HCT116 (cell line): ENCODE results near the gene GABRP. TPM values are rescaled to one million over a fixed set of nuclear protein-coding genes. Genes with fewer than 3 reads are reported as not detected.

Experiments
- ATAC-seq: fragments of 200-7000 bp; cut with Tn5 transposase; 2 replicates; pipeline ENCODE4 v1.9.1; 2020; ENCODE audit warnings: mild to moderate bottlenecking, moderate library complexity
- BruUV-seq: library from RNA; stranded (reverse); fragments of 400-500 nt; replicated peaks from 2 replicates; lab custom pipeline; 2021; lab: Mats Ljungman, UMichigan
- CTCF ChIA-PET: fragments of 300-600 bp; sonication (Branson Sonifier 250); formaldehyde crosslinking; loops from one replicate; lab custom pipeline; 2021; ENCODE audit warnings: antibody characterized with exemption; lab: Charles Lee
- POLR2A ChIA-PET: fragments of 300-600, 350-600 bp; sonication (Branson Sonifier 250); formaldehyde crosslinking; loops from one replicate; lab custom pipeline; 2021; ENCODE audit warnings: antibody characterized with exemption; lab: Charles Lee
- RAD21 ChIA-PET, 2 experiments: fragments of 300-600 bp; sonication (Branson Sonifier 250); formaldehyde crosslinking; loops; one replicate each; lab custom pipeline; 2023; ENCODE audit warnings: low total read pairs in 2 of 2; ENCODE audit not compliant: uncharacterized antibody in 2 of 2, unreplicated experiment in 2 of 2, low non-redundant PET in 1 of 2; lab: Charles Lee
- DNase-seq: peaks from one replicate; pipeline ENCODE4 v3.0.0-alpha.2; 2010; ENCODE audit warnings: low read depth, low spot score
- H2AFZ ChIP-seq: fragments of 200-600 bp; shearing (Covaris generic), sonication (generic); 2 replicates; pipeline ENCODE4 v1.6.1; 2017; ENCODE audit warnings: low read depth, mixed run types, mixed read lengths, antibody characterized with exemption, low read length; ENCODE audit not compliant: poor library complexity, severe bottlenecking
- H3K27ac ChIP-seq: 2 replicates; pipeline ENCODE4 v1.5.1; 2012; ENCODE audit warnings: low read depth, low read length
- H3K27me3 ChIP-seq: fragments of 200-600 bp; sonication (generic); 2 replicates; pipeline ENCODE4 v1.6.1; 2016; ENCODE audit warnings: mixed run types, low read length, mixed read lengths; ENCODE audit not compliant: insufficient read depth
- H3K36me3 ChIP-seq, 2 experiments: fragments of 200-500 bp in 1 of 2; fragments of 200-600 bp in 1 of 2; sonication (Bioruptor generic) in 1 of 2; sonication (generic) in 1 of 2; 2 replicates each; pipeline versions ENCODE4 v1.5.1 to v1.6.1; 2014 to 2016; ENCODE audit warnings: low read length in 2 of 2, inconsistent platforms in 1 of 2, mixed read lengths in 1 of 2, mixed run types in 1 of 2; ENCODE audit not compliant: insufficient read depth in 2 of 2, control insufficient read depth in 1 of 2
- H3K4me1 ChIP-seq, 2 experiments: fragments of 200-600 bp in 1 of 2; sonication (generic) in 1 of 2; 2 replicates each; pipeline versions ENCODE4 v1.5.1 to v1.6.1; 2012 to 2017; ENCODE audit warnings: low read length in 2 of 2, inconsistent platforms in 1 of 2, mild to moderate bottlenecking in 1 of 2, mixed read lengths in 1 of 2, mixed run types in 1 of 2, moderate library complexity in 1 of 2; ENCODE audit not compliant: insufficient read depth in 2 of 2, control insufficient read depth in 1 of 2
- H3K4me2 ChIP-seq: fragments of 200-600 bp; sonication (generic); 2 replicates; pipeline ENCODE4 v1.6.1; 2017; ENCODE audit warnings: mixed run types, low read length, mixed read lengths
- H3K4me3 ChIP-seq, 2 experiments: fragments of 200-600 bp in 1 of 2; sonication (generic) in 1 of 2; replicated peaks in 1 of 2; 2 replicates each; pipeline ENCODE4 v1.5.1; 2011 to 2016; ENCODE audit warnings: low read length in 2 of 2, control low read depth in 1 of 2, low read depth in 1 of 2, mild to moderate bottlenecking in 1 of 2, mixed read lengths in 1 of 2, mixed run types in 1 of 2
- H3K79me2 ChIP-seq: fragments of 200-600 bp; sonication (generic); 2 replicates; pipeline ENCODE4 v1.6.1; 2017; ENCODE audit warnings: mild to moderate bottlenecking, mixed run types, low read length, moderate library complexity, mixed read lengths; ENCODE audit not compliant: insufficient read depth
- H3K9ac ChIP-seq: fragments of 200-600 bp; sonication (generic); 2 replicates; pipeline ENCODE4 v1.6.1; 2016; ENCODE audit warnings: low read length, mixed read lengths
- H3K9me2 ChIP-seq: fragments of 200-600 bp; sonication (generic), shearing (Covaris generic); 2 replicates; pipeline ENCODE4 v1.6.1; 2017; ENCODE audit warnings: mixed run types, mild to moderate bottlenecking, moderate library complexity; ENCODE audit not compliant: insufficient read depth
- H3K9me3 ChIP-seq, 2 experiments: fragments of 200-500 bp in 1 of 2; fragments of 200-600 bp in 1 of 2; sonication (Bioruptor generic) in 1 of 2; sonication (generic) in 1 of 2; 2 replicates each; pipeline ENCODE4 v1.6.1; 2014 to 2017; ENCODE audit warnings: low read length in 2 of 2, mixed read lengths in 2 of 2, inconsistent platforms in 1 of 2, low read depth in 1 of 2, mild to moderate bottlenecking in 1 of 2, mixed run types in 1 of 2, moderate library complexity in 1 of 2; ENCODE audit not compliant: control insufficient read depth in 1 of 2, insufficient read depth in 1 of 2
- H4K20me1 ChIP-seq: fragments of 200-600 bp; sonication (generic), shearing (Covaris generic); 2 replicates; pipeline ENCODE4 v1.6.1; 2017; ENCODE audit warnings: mixed run types, mild to moderate bottlenecking, moderate library complexity; ENCODE audit not compliant: insufficient read depth
- CBX3 ChIP-seq: IDR thresholded peaks from 2 replicates; pipeline ENCODE4 v1.6.1; 2012; ENCODE audit warnings: low read depth
- CEBPB ChIP-seq: IDR thresholded peaks from 2 replicates; pipeline ENCODE4 v1.6.1; 2012; ENCODE audit warnings: low read depth
- EGR1 ChIP-seq: IDR thresholded peaks from 2 replicates; pipeline ENCODE4 v1.6.1; 2012; ENCODE audit warnings: low read depth
- ELF1 ChIP-seq: IDR thresholded peaks from 2 replicates; pipeline ENCODE4 v1.6.1; 2012; ENCODE audit warnings: low read depth, borderline replicate concordance
- EZH2 ChIP-seq: fragments of 200-600 bp; sonication (generic); IDR thresholded peaks from 2 replicates; pipeline ENCODE4 v1.6.1; 2017; ENCODE audit warnings: antibody characterized with exemption, mixed run types
- EZH2phosphoT487 ChIP-seq: fragments of 200-600 bp; IDR thresholded peaks from 2 replicates; pipeline ENCODE4 v1.6.1; 2018; ENCODE audit warnings: antibody characterized with exemption, borderline replicate concordance
- FOSL1 ChIP-seq: IDR thresholded peaks from 2 replicates; pipeline ENCODE4 v1.6.1; 2012; ENCODE audit warnings: low read depth
- JUND ChIP-seq: IDR thresholded peaks from 2 replicates; pipeline ENCODE4 v1.6.1; 2012
- POLR2A ChIP-seq: IDR thresholded peaks from 2 replicates; pipeline ENCODE4 v1.7.0; 2011; ENCODE audit warnings: borderline replicate concordance; ENCODE audit not compliant: insufficient read depth, insufficient read length; ENCODE audit errors: extremely low read depth
- RAD21 ChIP-seq: IDR thresholded peaks from 2 replicates; pipeline ENCODE4 v1.6.1; 2012; ENCODE audit warnings: low read depth, mild to moderate bottlenecking
- SIN3A ChIP-seq: IDR thresholded peaks from 2 replicates; pipeline ENCODE4 v1.6.1; 2012; ENCODE audit warnings: low read depth
- SRF ChIP-seq: IDR thresholded peaks from 2 replicates; pipeline ENCODE4 v1.6.1; 2012; ENCODE audit warnings: low read depth
- ZFX ChIP-seq: fragments of 450-650 bp; IDR thresholded peaks from 2 replicates; pipeline ENCODE4 v1.6.1; 2017
- ZNF274 ChIP-seq: fragments of 200-500 bp; sonication (Bioruptor generic); IDR thresholded peaks from 2 replicates; pipeline ENCODE4 v1.6.1; 2014; ENCODE audit warnings: mild to moderate bottlenecking, low read depth, low read length, inconsistent platforms
- intact Hi-C: fragments of 100-400 bp; cut with micrococcal nuclease; formaldehyde crosslinking; loops from 2 replicates; pipeline ENCODE4 v1.10.0; 2022
- total RNA-seq: library from RNA; stranded (reverse); gene quantifications from one replicate; pipeline ENCODE4 v1.2.1, GENCODE V29; 2021; ENCODE audit not compliant: unreplicated experiment
- TF ChIP-seq, protein P1 (sequence below): IDR thresholded peaks from 2 replicates; pipeline ENCODE4 v1.6.1; 2012
- TF ChIP-seq, protein P2 (sequence below): IDR thresholded peaks from 2 replicates; pipeline ENCODE4 v1.6.1; 2012
- TF ChIP-seq, protein P3 (sequence below): IDR thresholded peaks from 2 replicates; pipeline ENCODE4 v1.6.1; 2011; ENCODE audit warnings: mild to moderate bottlenecking, low read length, moderate library complexity; ENCODE audit not compliant: insufficient replicate concordance; ENCODE audit errors: extremely low read depth
- TF ChIP-seq, protein P4 (sequence below): IDR thresholded peaks from 2 replicates; pipeline ENCODE4 v1.6.1; 2012; ENCODE audit warnings: low read depth

Gene GABRP
- total RNA-seq, 1 experiment from 2014 or later: not detected

DNA sequence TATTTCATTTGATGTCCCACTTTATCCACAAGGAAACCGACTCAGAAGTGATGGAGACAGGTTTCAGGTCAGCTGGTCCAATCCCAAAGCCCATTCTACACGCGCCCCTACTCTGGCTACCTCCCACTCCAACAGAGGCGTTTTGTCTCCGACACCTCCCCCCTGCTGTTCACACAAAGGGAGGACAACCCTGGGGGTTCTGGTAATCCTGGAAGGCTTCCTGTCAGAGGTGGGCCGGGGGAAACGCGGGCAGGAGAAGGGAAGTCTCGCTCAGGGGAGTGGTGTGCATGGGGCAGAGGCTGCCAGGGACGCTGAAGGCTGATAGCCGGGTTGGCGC, 39.7 kb upstream of the GABRP start:
- no peak overlapping the region for H3K27ac ChIP-seq
- peak overlapping the region; percentile 65 for H3K4me2 ChIP-seq
- H3K36me3 ChIP-seq: no peaks in the 10 kb centered on the region
- H2AFZ ChIP-seq: no peak overlapping the region
- RAD21 ChIA-PET: interaction anchor here (0.5 to 3.3 kb wide), 2 partner anchors 47 to 48 kb away, joined by 3 to 13 read pairs; no protein-coding TSS in a partner anchor
- TF ChIP-seq CEBPB: no peak
- no peak for TF ChIP-seq POLR2A
- no peak for TF ChIP-seq CBX3
- TF ChIP-seq, protein P1, sequence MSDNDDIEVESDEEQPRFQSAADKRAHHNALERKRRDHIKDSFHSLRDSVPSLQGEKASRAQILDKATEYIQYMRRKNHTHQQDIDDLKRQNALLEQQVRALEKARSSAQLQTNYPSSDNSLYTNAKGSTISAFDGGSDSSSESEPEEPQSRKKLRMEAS: no peak
- TF ChIP-seq, protein P2, sequence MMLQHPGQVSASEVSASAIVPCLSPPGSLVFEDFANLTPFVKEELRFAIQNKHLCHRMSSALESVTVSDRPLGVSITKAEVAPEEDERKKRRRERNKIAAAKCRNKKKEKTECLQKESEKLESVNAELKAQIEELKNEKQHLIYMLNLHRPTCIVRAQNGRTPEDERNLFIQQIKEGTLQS: no peak
- no peak for TF ChIP-seq FOSL1
- no peak for TF ChIP-seq SIN3A
- no peak for TF ChIP-seq SRF
- TF ChIP-seq ELF1: no peak
- TF ChIP-seq, protein P3, sequence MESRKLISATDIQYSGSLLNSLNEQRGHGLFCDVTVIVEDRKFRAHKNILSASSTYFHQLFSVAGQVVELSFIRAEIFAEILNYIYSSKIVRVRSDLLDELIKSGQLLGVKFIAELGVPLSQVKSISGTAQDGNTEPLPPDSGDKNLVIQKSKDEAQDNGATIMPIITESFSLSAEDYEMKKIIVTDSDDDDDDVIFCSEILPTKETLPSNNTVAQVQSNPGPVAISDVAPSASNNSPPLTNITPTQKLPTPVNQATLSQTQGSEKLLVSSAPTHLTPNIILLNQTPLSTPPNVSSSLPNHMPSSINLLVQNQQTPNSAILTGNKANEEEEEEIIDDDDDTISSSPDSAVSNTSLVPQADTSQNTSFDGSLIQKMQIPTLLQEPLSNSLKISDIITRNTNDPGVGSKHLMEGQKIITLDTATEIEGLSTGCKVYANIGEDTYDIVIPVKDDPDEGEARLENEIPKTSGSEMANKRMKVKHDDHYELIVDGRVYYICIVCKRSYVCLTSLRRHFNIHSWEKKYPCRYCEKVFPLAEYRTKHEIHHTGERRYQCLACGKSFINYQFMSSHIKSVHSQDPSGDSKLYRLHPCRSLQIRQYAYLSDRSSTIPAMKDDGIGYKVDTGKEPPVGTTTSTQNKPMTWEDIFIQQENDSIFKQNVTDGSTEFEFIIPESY: no peak
- TF ChIP-seq, protein P4, sequence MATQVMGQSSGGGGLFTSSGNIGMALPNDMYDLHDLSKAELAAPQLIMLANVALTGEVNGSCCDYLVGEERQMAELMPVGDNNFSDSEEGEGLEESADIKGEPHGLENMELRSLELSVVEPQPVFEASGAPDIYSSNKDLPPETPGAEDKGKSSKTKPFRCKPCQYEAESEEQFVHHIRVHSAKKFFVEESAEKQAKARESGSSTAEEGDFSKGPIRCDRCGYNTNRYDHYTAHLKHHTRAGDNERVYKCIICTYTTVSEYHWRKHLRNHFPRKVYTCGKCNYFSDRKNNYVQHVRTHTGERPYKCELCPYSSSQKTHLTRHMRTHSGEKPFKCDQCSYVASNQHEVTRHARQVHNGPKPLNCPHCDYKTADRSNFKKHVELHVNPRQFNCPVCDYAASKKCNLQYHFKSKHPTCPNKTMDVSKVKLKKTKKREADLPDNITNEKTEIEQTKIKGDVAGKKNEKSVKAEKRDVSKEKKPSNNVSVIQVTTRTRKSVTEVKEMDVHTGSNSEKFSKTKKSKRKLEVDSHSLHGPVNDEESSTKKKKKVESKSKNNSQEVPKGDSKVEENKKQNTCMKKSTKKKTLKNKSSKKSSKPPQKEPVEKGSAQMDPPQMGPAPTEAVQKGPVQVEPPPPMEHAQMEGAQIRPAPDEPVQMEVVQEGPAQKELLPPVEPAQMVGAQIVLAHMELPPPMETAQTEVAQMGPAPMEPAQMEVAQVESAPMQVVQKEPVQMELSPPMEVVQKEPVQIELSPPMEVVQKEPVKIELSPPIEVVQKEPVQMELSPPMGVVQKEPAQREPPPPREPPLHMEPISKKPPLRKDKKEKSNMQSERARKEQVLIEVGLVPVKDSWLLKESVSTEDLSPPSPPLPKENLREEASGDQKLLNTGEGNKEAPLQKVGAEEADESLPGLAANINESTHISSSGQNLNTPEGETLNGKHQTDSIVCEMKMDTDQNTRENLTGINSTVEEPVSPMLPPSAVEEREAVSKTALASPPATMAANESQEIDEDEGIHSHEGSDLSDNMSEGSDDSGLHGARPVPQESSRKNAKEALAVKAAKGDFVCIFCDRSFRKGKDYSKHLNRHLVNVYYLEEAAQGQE: no peak
- no peak for TF ChIP-seq EZH2
- TF ChIP-seq ZNF274: no peak
- no peak for TF ChIP-seq EGR1
- TF ChIP-seq ZFX: no peak
- TF ChIP-seq EZH2phosphoT487: no peak
- no peak for TF ChIP-seq JUND
- no peak for TF ChIP-seq RAD21
- TF ChIP-seq, all 23 proteins: peak for 0
- intact Hi-C loops: loop anchor here (1.0 to 10.0 kb wide), 6 partner anchors 47 to 1161 kb away; no protein-coding TSS in a partner anchor
- POLR2A ChIA-PET: no interaction called here
- BruUV-seq: no TSS peak
- Histone ChIP-seq H3K9me2 (no peaks in the 10 kb centered on the region), H3K4me1 (peaks cover 0 to 10% of the 10 kb centered on the region in 2 experiments; a peak in 1 of 4 replicates), H3K79me2 (no peaks in the 10 kb centered on the region), H3K4me3 (no peak overlapping the region), H3K27me3 (no peaks in the 10 kb centered on the region), H4K20me1 (no peaks in the 10 kb centered on the region), H3K9me3 (no peaks in the 10 kb centered on the region), H3K9ac (no peak overlapping the region)
- ATAC-seq (peak; percentile 9; the same call in 1 of the 2 replicates), DNase-seq (no peak)
- CTCF ChIA-PET: interaction anchor here (0.7 to 9.5 kb wide), 3 partner anchors 48 to 173 kb away, joined by 3 to 113 read pairs (median 3); no protein-coding TSS in a partner anchor
